ENCODE results near the gene SLC2A1.

GRCh38 chr1:42910985-42911384 is 47.7 kb downstream of the SLC2A1 start:
- TF ChIP-seq CTCF (IDR thresholded peaks at IDR 0.05) (no peak), POLR2A (IDR thresholded peaks at IDR 0.05) (no peak)

All from stomach (tissue), 4 donors.